SU-DHL-6 (cell line): Measurements from ENCODE around the gene SKIDA1.

Experiments used
- H2AFZ ChIP-seq: fragments of 200-600 bp; sonication (generic); 2 replicates; pipeline ENCODE4 v1.6.1; 2014; ENCODE audit warnings: low read depth, mild to moderate bottlenecking, moderate library complexity, mixed read lengths, antibody characterized with exemption, low read length; ENCODE audit not compliant: severe bottlenecking
- H3F3A ChIP-seq: fragments of 200-600 bp; shearing (Covaris generic); 2 replicates; pipeline ENCODE4 v1.6.0; 2016; ENCODE audit warnings: antibody characterized with exemption, mild to moderate bottlenecking; ENCODE audit not compliant: insufficient read depth
- H3K27ac ChIP-seq: fragments of 200-600 bp; sonication (generic); 2 replicates; pipeline ENCODE4 v1.5.1; 2016; ENCODE audit warnings: low read depth, mild to moderate bottlenecking, low read length, moderate library complexity, mixed read lengths
- H3K27me3 ChIP-seq: fragments of 200-600 bp; sonication (generic), shearing (Covaris generic); 2 replicates; pipeline ENCODE4 v1.6.0; 2014; ENCODE audit warnings: mild to moderate bottlenecking, low read length
- H3K36me3 ChIP-seq: fragments of 200-600 bp; sonication (generic); 2 replicates; pipeline ENCODE4 v1.6.1; 2014; ENCODE audit warnings: mild to moderate bottlenecking, low read length, mixed read lengths
- H3K4me2 ChIP-seq: fragments of 300-600, 200-600 bp; shearing (Covaris generic), sonication (generic); 2 replicates; pipeline ENCODE4 v1.6.0; 2014; ENCODE audit warnings: low read length, low read depth, mild to moderate bottlenecking; ENCODE audit not compliant: poor library complexity, severe bottlenecking
- H3K4me3 ChIP-seq: fragments of 200-600 bp; sonication (generic); 2 replicates; pipeline ENCODE4 v1.5.1; 2014; ENCODE audit warnings: antibody characterized with exemption, low read length, mild to moderate bottlenecking, mixed read lengths; ENCODE audit not compliant: insufficient read depth, poor library complexity, severe bottlenecking
- H3K79me2 ChIP-seq: fragments of 200-600 bp; sonication (generic); 2 replicates; pipeline ENCODE4 v1.6.1; 2014; ENCODE audit warnings: mild to moderate bottlenecking, low read length, moderate library complexity; ENCODE audit not compliant: insufficient read depth
- H3K9ac ChIP-seq: fragments of 200-600 bp; sonication (generic); 2 replicates; pipeline ENCODE4 v1.7.0; 2014; ENCODE audit warnings: mild to moderate bottlenecking, low read length
- H3K9me2 ChIP-seq: fragments of 200-600 bp; sonication (generic); replicated peaks from 2 replicates; pipeline ENCODE4 v1.6.1; 2014; ENCODE audit warnings: low read length; ENCODE audit not compliant: insufficient read depth
- H3K9me3 ChIP-seq: fragments of 200-600 bp; sonication (generic); 2 replicates; pipeline ENCODE4 v1.6.1; 2014; ENCODE audit warnings: low read length, mixed read lengths; ENCODE audit not compliant: insufficient read depth
- H4K20me1 ChIP-seq: fragments of 200-600 bp; sonication (generic); 2 replicates; pipeline ENCODE4 v1.6.1; 2014; ENCODE audit warnings: low read depth, mild to moderate bottlenecking, antibody characterized with exemption, low read length, moderate library complexity, mixed read lengths
- CTCF ChIP-seq: fragments of 200-600 bp; sonication (generic); IDR thresholded peaks from one replicate; pipeline ENCODE4 v1.5.1; 2017; ENCODE audit warnings: antibody characterized with exemption, mild to moderate bottlenecking, low read length, moderate library complexity; ENCODE audit not compliant: insufficient read depth, poor library complexity, severe bottlenecking
- EZH2phosphoT487 ChIP-seq: fragments of 200-600 bp; sonication (generic), shearing (Covaris generic); conservative IDR thresholded peaks from 2 replicates; pipeline ENCODE4 v1.6.1; 2018; ENCODE audit warnings: mild to moderate bottlenecking, antibody characterized with exemption, low read length, moderate library complexity, mixed read lengths

The SKIDA1 gene

GRCh38 chr10:21507150-21507549 lies 18.3 kb downstream of the SKIDA1 start:
- H2AFZ ChIP-seq, result no peak overlapping the region
- H3K79me2 ChIP-seq, result no peaks in the 10 kb centered on the region
- no peaks in the 10 kb centered on the region for H3K9me2 ChIP-seq
- H3F3A ChIP-seq, result no peaks in the 10 kb centered on the region
- no peak overlapping the region for H3K9ac ChIP-seq
- H3K36me3 ChIP-seq, result no peaks in the 10 kb centered on the region
- H4K20me1 ChIP-seq, result no peaks in the 10 kb centered on the region
- TF ChIP-seq EZH2phosphoT487 (no peak), CTCF (no peak)
- H3K4me3 ChIP-seq, result no peak overlapping the region
- H3K27ac ChIP-seq, result no peak overlapping the region
- H3K9me3 ChIP-seq, result no peaks in the 10 kb centered on the region
- H3K4me2 ChIP-seq, result no peak overlapping the region
- H3K27me3 ChIP-seq, result no peaks in the 10 kb centered on the region; the same call in 1 of the 2 replicates

GRCh38 chr10:21506351-21506750 lies 19.1 kb downstream of the SKIDA1 start:
- Histone ChIP-seq H2AFZ (no peak overlapping the region), H3K27ac (no peak overlapping the region), H3K27me3 (no peaks in the 10 kb centered on the region; the same call in 1 of the 2 replicates)

GRCh38 chr10:21505711-21506278 lies 19.7 kb downstream of the SKIDA1 start:
- Histone ChIP-seq H3K36me3 (no peaks in the 10 kb centered on the region), H3K9me2 (no peaks in the 10 kb centered on the region), H3K4me3 (no peak overlapping the region), H3F3A (no peaks in the 10 kb centered on the region), H3K27me3 (no peaks in the 10 kb centered on the region; the same call in 1 of the 2 replicates), H3K4me2 (no peak overlapping the region), H3K9me3 (no peaks in the 10 kb centered on the region), H3K27ac (no peak overlapping the region), H4K20me1 (no peaks in the 10 kb centered on the region), H3K9ac (no peak overlapping the region), H3K79me2 (no peaks in the 10 kb centered on the region), H2AFZ (no peak overlapping the region)
- no peak for TF ChIP-seq EZH2phosphoT487

More at GRCh38 chr10:21506351-21506750, 19.1 kb downstream of the SKIDA1 start:
- H3K9me2 ChIP-seq, result no peaks in the 10 kb centered on the region
- no peaks in the 10 kb centered on the region for H3K36me3 ChIP-seq
- no peaks in the 10 kb centered on the region for H3K79me2 ChIP-seq
- TF ChIP-seq EZH2phosphoT487 (no peak), CTCF (no peak)
- no peaks in the 10 kb centered on the region for H3K9me3 ChIP-seq
- H3F3A ChIP-seq, result no peaks in the 10 kb centered on the region
- no peak overlapping the region for H3K9ac ChIP-seq
- no peak overlapping the region for H3K4me2 ChIP-seq
- H4K20me1 ChIP-seq, result no peaks in the 10 kb centered on the region
- H3K4me3 ChIP-seq, result no peak overlapping the region

GRCh38 chr10:21503542-21503941 lies 21.9 kb downstream of the SKIDA1 start:
- Histone ChIP-seq H3F3A (no peaks in the 10 kb centered on the region), H3K4me3 (no peak overlapping the region), H3K79me2 (no peaks in the 10 kb centered on the region), H4K20me1 (no peaks in the 10 kb centered on the region), H3K27ac (no peak overlapping the region), H2AFZ (no peak overlapping the region), H3K27me3 (no peaks in the 10 kb centered on the region; the same call in 1 of the 2 replicates), H3K9ac (no peak overlapping the region), H3K4me2 (no peak overlapping the region), H3K36me3 (no peaks in the 10 kb centered on the region), H3K9me2 (no peaks in the 10 kb centered on the region), H3K9me3 (no peaks in the 10 kb centered on the region)
- TF ChIP-seq CTCF (no peak), EZH2phosphoT487 (no peak)
